MG63 (cell line): ENCODE results near the gene PEAK1. TPM values are rescaled to one million over a fixed set of nuclear protein-coding genes. Genes with fewer than 3 reads are reported as not detected.
"Not testable (repeated sequence)": the region's sequence is repeated elsewhere in the genome, so short reads cannot be mapped to it uniquely, and the experiment has no call there.

Experiments
- DNase-seq: peaks from one replicate; pipeline ENCODE4 v3.0.0-alpha.2; 2020
- H3K27me3 ChIP-seq: fragments of 250-450 bp; sonication (Bioruptor Pico); 2 replicates; pipeline ENCODE4 v1.5.1; 2020; ENCODE audit warnings: mild to moderate bottlenecking, moderate library complexity
- H3K36me3 ChIP-seq: fragments of 250-450 bp; sonication (Bioruptor Pico); 2 replicates; pipeline ENCODE4 v1.5.1; 2020; ENCODE audit warnings: mild to moderate bottlenecking, moderate library complexity
- H3K4me3 ChIP-seq: fragments of 250-450 bp; sonication (Bioruptor Pico); 2 replicates; pipeline ENCODE4 v1.5.1; 2020; ENCODE audit warnings: mild to moderate bottlenecking, moderate library complexity
- H3K9me3 ChIP-seq: fragments of 250-450 bp; sonication (Bioruptor Pico); 2 replicates; pipeline ENCODE4 v1.5.1; 2020; ENCODE audit warnings: mild to moderate bottlenecking, moderate library complexity
- total RNA-seq: library from RNA; depleted of rRNA; stranded (reverse); fragments of >200 nt; shearing (Covaris generic); gene quantifications from 2 replicates; pipeline ENCODE4 v1.2.3, GENCODE V29; 2014; ENCODE audit warnings: low replicate concordance

Gene PEAK1
- total RNA-seq, 1 experiment from 2014 or later: 22.3 TPM

- DNase-seq: no peak
- H3K4me3 ChIP-seq: no peak overlapping the region
- no peaks in the 10 kb centered on the region for H3K27me3 ChIP-seq
- H3K36me3 ChIP-seq: peaks cover 3% of the 10 kb centered on the region; the same call in 1 of the 2 replicates
- no peaks in the 10 kb centered on the region for H3K9me3 ChIP-seq
Observed at GRCh38 chr15:77168616-77169015, 251.3 kb downstream of the PEAK1 start.

DNA sequence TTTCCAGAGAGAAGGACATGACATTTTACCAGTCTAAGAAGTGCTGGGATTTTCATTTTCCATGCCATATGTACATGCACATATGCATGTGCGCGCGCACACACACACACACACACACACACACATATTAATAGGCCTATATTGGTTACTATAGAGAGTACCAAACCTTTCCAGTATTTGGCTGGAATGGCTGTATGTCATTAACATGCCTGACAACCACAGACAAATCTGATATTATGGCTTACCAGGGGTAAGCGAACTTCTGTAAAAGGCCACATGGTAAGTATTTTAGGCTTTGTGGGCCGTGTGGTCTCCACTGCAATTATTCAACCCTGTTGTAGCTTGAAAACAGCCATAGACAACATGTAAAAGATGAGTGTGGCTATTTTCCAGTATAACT is 251.8 kb downstream of the PEAK1 start:
- Histone ChIP-seq H3K9me3 (no peaks in the 10 kb centered on the region), H3K4me3 (no peak overlapping the region), H3K36me3 (peaks cover 3% of the 10 kb centered on the region; the same call in 1 of the 2 replicates), H3K27me3 (no peaks in the 10 kb centered on the region)
- no peak for DNase-seq

DNA sequence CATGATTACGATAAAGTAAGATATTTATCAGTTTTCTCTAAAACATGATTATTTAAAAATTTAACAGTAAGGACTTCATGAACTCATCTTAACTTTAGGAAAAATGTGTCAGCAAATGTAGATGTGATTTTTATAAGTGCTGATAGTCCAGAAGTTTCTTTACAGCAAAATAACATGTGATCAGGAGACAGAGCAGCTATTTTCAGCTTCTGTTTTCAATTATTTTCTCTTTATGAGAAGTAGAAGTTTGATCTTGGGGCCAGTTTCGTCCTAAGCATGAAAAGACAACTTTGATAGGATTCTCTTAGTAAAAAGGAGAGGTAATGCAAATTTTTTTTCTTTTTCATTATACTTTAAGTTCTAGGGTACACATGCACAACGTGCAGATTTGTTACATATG is 252.5 kb downstream of the PEAK1 start:
- Histone ChIP-seq H3K9me3 (no peaks in the 10 kb centered on the region), H3K4me3 (no peak overlapping the region), H3K36me3 (peaks cover 3% of the 10 kb centered on the region; the same call in 1 of the 2 replicates), H3K27me3 (no peaks in the 10 kb centered on the region)
- DNase-seq: no peak

DNA sequence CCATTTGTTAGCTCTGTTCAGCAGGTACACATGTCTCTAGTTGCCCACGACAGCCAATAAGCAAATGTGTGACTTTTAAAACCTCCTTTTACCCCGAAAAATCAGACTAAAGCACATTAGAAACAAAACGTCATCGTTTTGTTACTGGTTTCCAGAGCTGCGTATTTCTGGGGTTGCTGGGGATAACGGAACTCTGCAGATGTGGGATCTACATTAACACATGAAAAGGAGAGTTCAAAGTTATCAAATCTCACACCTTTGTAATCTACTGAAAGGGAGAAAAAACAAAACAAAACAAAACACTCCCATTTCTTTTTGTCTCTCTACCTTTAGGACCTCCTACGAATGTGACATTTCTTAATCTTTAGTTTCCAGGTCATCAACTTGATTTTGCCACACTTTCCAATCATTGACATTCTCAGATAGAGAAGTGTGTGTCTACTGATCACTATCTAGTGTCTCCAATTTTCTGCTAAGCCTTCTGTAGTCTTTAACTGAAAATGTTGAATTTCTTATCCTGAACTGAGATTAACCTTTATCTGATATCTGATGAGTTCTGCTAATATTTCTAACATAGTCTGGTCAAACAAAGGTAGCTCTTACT is 256.0 kb downstream of the PEAK1 start:
- peaks cover 5% of the 10 kb centered on the region for H3K36me3 ChIP-seq
- H3K27me3 ChIP-seq: no peaks in the 10 kb centered on the region
- H3K9me3 ChIP-seq: no peaks in the 10 kb centered on the region
- H3K4me3 ChIP-seq: no peak overlapping the region
- no peak for DNase-seq

DNA sequence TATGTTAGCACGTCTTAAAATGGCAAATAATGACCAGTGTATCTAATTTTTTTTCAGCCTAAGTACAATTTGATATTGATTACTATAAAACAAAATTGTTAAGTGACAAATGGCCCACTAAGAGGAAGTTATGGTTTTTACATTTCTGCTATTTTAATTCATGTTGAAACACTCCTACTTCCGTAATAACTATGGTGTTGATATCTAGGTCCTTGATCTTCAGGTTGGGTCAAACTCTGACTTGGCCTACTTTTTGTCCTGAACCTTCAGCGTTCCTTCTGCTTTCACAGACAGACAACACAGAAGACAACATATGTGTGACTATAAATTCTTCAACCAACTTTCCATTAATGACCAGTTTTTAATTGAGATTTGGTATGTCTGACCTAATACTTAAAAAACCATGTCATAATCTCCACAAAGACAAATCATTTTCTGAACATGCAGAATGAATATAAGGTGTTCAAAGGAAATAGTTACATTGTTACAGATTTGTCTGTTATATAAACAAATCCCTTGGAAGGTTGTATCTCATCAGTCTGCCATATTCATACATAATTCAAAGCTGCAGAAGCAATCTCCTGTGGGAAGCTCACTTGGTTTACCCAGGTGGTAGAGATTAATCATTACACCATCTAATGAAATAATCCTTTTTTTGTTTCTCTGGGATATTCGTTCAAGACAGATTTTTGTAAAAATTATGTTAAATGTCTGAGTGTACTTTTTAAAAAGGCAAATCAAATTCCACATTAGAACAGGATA is 256.9 kb downstream of the PEAK1 start:
- Histone ChIP-seq H3K9me3 (no peaks in the 10 kb centered on the region), H3K4me3 (no peak overlapping the region), H3K27me3 (no peaks in the 10 kb centered on the region), H3K36me3 (peaks cover 9% of the 10 kb centered on the region)
- DNase-seq: no peak

DNA sequence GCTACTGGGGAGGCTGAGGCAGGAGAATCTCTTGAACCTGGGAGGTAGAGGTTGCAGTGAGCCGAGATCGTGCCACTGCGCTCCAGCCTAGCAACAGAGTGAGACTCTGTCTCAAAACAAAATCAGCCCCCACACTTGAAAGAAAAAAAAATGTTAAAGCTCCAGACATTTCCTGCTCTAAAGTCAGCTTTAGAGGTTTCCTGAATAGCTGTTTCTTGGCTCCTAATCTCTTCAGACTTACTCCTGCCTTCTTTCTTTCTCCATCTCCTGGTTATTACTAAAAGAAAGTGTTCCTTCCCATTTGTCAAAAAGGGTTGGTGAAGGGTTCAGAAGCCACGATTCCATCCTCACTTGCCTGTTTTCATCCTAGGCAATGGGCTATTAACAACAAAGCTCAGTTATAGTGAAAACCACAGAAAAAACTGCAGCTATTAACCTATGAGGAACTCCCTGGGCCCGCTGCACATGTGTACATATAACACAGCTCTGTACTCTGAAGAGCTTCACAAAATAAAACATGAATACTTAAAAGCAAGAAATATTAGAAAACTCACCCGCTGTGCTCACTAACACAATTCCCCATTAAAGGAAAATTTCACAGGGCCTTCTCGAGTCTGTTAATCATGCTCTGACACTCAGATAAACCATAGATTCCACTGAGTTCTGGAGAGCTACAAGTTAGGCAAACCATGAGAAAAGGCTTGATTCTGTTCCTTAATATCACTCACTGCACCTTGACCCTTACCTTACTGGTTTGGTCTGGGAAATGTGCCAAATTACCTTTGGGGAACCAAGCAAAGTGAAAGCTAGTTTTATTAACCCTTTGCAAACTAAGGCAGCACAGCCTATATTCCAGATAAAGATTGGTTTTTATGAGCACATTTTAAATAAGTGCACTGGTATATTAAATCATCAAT is 259.1 kb downstream of the PEAK1 start:
- DNase-seq: no peak
- H3K9me3 ChIP-seq: no peaks in the 10 kb centered on the region
- peaks cover 23% of the 10 kb centered on the region for H3K36me3 ChIP-seq

DNA sequence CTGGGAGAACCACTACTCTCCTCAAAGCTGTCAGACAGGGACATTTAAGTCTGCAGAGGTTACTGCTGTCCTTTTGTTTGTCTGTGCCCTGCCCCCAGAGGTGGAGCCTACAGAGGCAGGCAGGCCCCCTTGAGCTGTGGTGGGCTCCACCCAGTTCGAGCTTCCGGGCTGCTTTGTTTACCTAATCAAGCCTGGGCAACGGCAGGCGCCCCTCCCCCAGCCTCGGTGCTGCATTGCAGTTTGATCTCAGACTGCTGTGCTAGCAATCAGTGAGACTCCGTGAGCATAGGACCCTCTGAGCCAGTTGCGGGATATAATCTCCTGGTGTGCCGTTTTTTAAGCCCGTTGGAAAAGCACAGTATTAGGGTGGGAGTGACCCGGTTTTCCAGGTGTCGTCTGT is 263.9 kb downstream of the PEAK1 start:
- not testable (repeated sequence) for H3K9me3 ChIP-seq, H3K4me3 ChIP-seq, H3K27me3 ChIP-seq, DNase-seq
- peaks cover 31% of the 10 kb centered on the region for H3K36me3 ChIP-seq

More for the DNA sequence above, 259.1 kb downstream of the PEAK1 start:
- Histone ChIP-seq H3K27me3 (no peaks in the 10 kb centered on the region), H3K4me3 (no peak overlapping the region)

DNA sequence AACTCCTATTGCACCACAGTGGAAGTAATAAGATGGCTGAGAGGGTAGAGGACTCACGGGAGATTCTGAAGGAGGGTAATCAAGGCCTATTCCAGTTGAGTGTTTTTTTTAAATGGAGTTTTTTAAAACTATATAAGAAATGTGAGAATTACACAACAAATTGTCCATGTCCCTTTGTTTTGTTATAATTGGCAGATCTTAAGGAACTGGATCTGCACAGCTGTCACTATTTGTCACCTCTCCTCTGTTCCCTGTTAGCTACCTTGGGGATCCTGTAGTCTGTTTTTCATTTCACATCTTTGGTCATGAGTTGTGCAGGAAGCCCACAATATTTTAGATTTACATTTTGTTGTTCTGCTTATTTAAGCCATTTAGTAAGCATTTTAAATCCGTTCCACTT is 271.7 kb downstream of the PEAK1 start:
- no peak for DNase-seq

GRCh38 chr15:77145370-77145769 is 274.5 kb downstream of the PEAK1 start:
- H3K36me3 ChIP-seq: peaks cover 15% of the 10 kb centered on the region; the same call in 1 of the 2 replicates
- no peaks in the 10 kb centered on the region for H3K27me3 ChIP-seq
- DNase-seq: no peak
- H3K4me3 ChIP-seq: no peak overlapping the region
- peaks cover 7% of the 10 kb centered on the region for H3K9me3 ChIP-seq

More for the DNA sequence above, 271.7 kb downstream of the PEAK1 start:
- Histone ChIP-seq H3K27me3 (no peaks in the 10 kb centered on the region), H3K36me3 (peaks cover 2% of the 10 kb centered on the region; the same call in 1 of the 2 replicates), H3K4me3 (no peak overlapping the region), H3K9me3 (no peaks in the 10 kb centered on the region)

- Histone ChIP-seq H3K9me3 (peaks cover 14% of the 10 kb centered on the region), H3K27me3 (no peaks in the 10 kb centered on the region), H3K4me3 (no peak overlapping the region), H3K36me3 (peaks cover 12% of the 10 kb centered on the region; the same call in 1 of the 2 replicates)
- peak; percentile 54 for DNase-seq
Observed at GRCh38 chr15:77144492-77145070, 275.3 kb downstream of the PEAK1 start.

- H3K27me3 ChIP-seq: no peaks in the 10 kb centered on the region
- H3K36me3 ChIP-seq: peaks cover 12% of the 10 kb centered on the region; the same call in 1 of the 2 replicates
- peaks cover 14% of the 10 kb centered on the region for H3K9me3 ChIP-seq
- H3K4me3 ChIP-seq: no peak overlapping the region
- DNase-seq: no peak
Observed at GRCh38 chr15:77144026-77144425, 275.9 kb downstream of the PEAK1 start.

DNA sequence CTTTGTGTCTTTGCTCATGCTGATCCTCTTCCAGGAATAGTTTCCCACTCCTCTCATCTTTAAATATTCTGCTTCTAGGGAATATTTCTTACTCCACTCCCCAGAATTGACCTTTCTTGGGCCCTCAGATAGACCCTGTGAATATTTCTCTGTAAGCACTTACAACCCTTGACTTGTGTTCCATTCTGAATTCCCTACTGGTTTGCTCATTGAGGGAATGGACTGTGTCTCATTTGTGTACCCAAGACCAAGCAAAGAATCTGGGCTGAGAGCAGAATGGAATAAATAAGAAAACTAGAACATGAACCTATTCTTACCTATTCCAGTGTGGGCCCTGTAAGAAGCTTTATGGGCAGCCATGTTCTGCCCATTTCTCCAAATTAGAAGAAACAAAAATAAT is 276.3 kb downstream of the PEAK1 start:
- no peak overlapping the region for H3K4me3 ChIP-seq
- H3K9me3 ChIP-seq: peaks cover 14% of the 10 kb centered on the region
- H3K36me3 ChIP-seq: peaks cover 12% of the 10 kb centered on the region; the same call in 1 of the 2 replicates
- H3K27me3 ChIP-seq: no peaks in the 10 kb centered on the region
- DNase-seq: no peak

- Histone ChIP-seq H3K36me3 (peaks cover 12% of the 10 kb centered on the region; the same call in 1 of the 2 replicates), H3K4me3 (no peak overlapping the region), H3K9me3 (peaks cover 14% of the 10 kb centered on the region), H3K27me3 (no peaks in the 10 kb centered on the region)
- DNase-seq: no peak
Observed at GRCh38 chr15:77143191-77143590, 276.7 kb downstream of the PEAK1 start.

- H3K36me3 ChIP-seq: peaks cover 16% of the 10 kb centered on the region
- peaks cover 14% of the 10 kb centered on the region for H3K9me3 ChIP-seq
- DNase-seq: no peak
- no peaks in the 10 kb centered on the region for H3K27me3 ChIP-seq
- H3K4me3 ChIP-seq: no peak overlapping the region
Observed at GRCh38 chr15:77140220-77140619, 279.7 kb downstream of the PEAK1 start.

GRCh38 chr15:77139312-77139711 is 280.6 kb downstream of the PEAK1 start:
- Histone ChIP-seq H3K27me3 (no peaks in the 10 kb centered on the region), H3K4me3 (no peak overlapping the region), H3K9me3 (peaks cover 14% of the 10 kb centered on the region), H3K36me3 (peaks cover 17% of the 10 kb centered on the region)
- DNase-seq: no peak

- Histone ChIP-seq H3K27me3 (no peaks in the 10 kb centered on the region), H3K9me3 (peaks cover 14% of the 10 kb centered on the region), H3K36me3 (peaks cover 23% of the 10 kb centered on the region), H3K4me3 (no peak overlapping the region)
- no peak for DNase-seq
Observed at GRCh38 chr15:77138167-77138522, 281.8 kb downstream of the PEAK1 start.
